ENCODE measurements around the gene CHMP1B. TPM values are rescaled to one million over a fixed set of nuclear protein-coding genes. Genes with fewer than 3 reads are reported as not detected.

Gene CHMP1B
- polyA plus RNA-seq, 4 donors = 35.9 to 50.5 (median 46.4) TPM

- DNase-seq (ENCODE audit: low read depth in 4 of 4, low spot score in 3 of 4) = no peak
These were observed 46.6 kb downstream of the CHMP1B start for GRCh38 chr18:11897781-11898180.

GRCh38 chr18:11899063-11899462 lies 47.9 kb downstream of the CHMP1B start:
- no peak for DNase-seq (ENCODE audit: low read depth in 4 of 4, low spot score in 3 of 4)

- DNase-seq (ENCODE audit: low read depth in 4 of 4, low spot score in 3 of 4) = no peak
These were observed 50.7 kb downstream of the CHMP1B start for GRCh38 chr18:11901826-11902438.

GRCh38 chr18:11902522-11903292 lies 51.5 kb downstream of the CHMP1B start:
- DNase-seq (ENCODE audit: low read depth in 4 of 4, low spot score in 3 of 4) = no peak

Other genes with a start within 250 kb of the CHMP1B start
- not detected for gene SLC35G4, start 241.8 kb upstream of the CHMP1B start, polyA plus RNA-seq (ENCODE audit: insufficient read length in 4 of 4)
- gene GNAL, start 162.1 kb upstream of the CHMP1B start, polyA plus RNA-seq (ENCODE audit: insufficient read length in 4 of 4) = 1 to 10 TPM; 3.5 to 5.1 (median 4.9) TPM
- gene MPPE1, start 56.9 kb downstream of the CHMP1B start, polyA plus RNA-seq (ENCODE audit: insufficient read length in 4 of 4) = 10 to 100 TPM; 32.9 to 52.3 (median 42.5) TPM
- gene IMPA2, start 130.1 kb downstream of the CHMP1B start, polyA plus RNA-seq (ENCODE audit: insufficient read length in 4 of 4) = 100 to 1,000 TPM in 1 of 4 donors, 10 to 100 TPM in 2, 1 to 10 TPM in 1; 8.7 to 105 (median 81.7) TPM
- gene ANKRD62, start 242.4 kb downstream of the CHMP1B start, polyA plus RNA-seq (ENCODE audit: insufficient read length in 4 of 4) = under 1 TPM; 0.07 to 0.15 (median 0.07) TPM